GM19455 (cell line): ENCODE data around the gene PACSIN1.

ENCODE experiments used
- ATAC-seq: cut with Tn5 transposase; IDR thresholded peaks from one replicate; pipeline ENCODE4 v1.9.1; 2021; ENCODE audit not compliant: unreplicated experiment

The PACSIN1 gene

DNA sequence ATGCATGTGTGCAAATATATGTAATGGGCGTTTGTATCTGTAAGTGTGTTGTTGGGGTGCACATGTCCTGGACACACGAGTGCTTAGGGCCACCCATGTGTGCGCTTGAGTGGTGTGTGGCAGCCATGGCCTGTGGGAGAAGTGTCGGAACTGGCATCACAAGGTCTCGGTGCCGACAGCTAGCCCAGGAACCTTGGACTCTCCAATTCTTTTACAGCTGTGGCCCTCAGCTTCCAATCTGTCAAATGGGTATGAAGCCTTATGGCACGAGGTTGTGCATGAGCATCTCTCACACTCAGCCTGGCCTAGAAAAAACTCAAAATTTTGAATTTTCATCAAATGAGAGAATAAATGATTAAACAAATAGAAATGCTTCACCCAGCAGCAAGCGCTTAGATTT lies 48.2 kb downstream of the PACSIN1 start:
- ATAC-seq: no peak

DNA sequence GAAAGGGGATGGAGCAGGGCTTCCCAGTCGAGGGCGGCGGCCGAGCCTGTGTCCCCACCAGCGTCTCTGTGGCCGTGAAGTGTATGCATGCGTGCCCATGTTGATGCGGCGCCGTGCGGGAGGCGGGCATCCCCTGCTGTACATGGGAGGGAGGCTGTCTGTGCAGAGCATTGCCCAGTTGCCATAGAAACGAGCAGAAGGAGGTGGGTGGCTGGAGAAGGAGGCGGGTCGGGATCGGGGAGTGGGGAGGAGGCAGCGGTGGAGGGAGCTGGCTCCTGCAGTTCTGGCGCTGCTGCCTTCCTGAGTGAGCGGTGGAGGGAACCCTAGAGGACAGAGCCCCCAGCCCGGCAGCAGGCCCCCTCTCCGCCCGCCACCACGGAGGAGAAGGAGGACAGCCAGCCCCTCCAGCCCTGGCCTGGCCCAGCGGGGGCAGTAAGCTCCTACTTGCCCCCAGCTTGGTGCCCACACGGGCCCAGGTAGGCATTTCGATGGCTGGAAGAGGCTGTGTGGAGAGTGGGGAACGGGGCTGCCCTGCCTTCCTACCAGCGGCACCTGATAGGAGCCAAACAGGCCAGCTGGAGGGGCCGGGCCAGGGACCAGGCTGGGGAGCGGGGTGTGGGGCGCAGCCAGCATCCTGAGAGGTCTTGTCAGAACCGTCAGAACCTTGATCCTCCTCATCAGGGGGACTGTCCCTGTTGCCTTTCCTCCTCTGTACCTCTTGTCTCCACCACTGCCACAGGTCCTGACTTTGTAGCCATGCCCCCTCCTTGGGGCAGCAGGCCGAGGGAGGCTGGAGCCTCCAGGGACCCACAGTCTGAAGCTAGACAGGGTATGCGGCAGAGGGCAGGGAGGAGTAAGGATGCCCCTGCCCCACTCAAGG lies 49.0 kb downstream of the PACSIN1 start:
- no peak for ATAC-seq

DNA sequence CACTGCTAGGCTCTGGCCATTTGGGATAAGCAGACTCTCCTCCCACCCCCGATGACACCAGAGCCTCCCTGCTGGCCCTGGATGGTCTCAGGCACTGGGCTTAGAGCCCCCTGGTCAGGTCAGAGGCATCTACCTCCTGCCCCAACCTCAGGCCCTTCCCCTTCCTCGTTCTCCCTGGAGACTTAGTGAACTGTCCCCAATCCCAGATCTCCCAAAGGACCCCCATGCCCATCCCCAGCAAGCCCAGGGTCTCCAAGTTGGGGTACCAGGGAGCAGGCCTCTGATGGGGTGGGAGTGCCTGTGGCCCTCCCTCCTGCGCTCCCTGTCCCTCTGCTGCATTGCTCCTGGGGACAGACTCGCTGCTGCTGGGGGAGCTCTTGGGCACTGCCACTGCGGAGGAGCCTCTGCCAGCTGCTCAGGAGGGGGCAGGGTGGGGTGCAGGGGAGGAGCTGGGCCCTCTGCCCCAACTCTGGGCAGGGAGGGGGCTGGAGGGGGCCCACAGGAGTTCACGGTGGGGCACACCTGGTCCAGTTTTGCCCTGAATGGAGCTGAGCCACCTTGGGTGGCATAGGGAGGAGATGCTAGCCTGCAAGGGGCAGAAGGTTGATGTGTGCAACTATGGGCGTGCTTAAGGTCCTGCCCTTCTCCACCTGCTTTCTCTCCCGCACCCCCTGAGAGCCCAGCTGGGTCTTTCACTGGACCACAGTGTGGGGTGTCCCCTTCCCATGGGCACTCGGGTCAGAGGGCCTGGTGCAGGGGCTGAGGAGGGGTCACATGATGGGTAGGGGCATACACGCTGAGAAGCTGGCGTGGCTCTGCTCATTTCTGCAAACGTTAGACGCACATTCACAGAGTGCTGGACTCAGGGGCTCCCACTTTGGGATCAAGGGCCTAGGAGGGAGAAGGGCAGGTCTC lies 49.9 kb downstream of the PACSIN1 start:
- ATAC-seq: no peak

DNA sequence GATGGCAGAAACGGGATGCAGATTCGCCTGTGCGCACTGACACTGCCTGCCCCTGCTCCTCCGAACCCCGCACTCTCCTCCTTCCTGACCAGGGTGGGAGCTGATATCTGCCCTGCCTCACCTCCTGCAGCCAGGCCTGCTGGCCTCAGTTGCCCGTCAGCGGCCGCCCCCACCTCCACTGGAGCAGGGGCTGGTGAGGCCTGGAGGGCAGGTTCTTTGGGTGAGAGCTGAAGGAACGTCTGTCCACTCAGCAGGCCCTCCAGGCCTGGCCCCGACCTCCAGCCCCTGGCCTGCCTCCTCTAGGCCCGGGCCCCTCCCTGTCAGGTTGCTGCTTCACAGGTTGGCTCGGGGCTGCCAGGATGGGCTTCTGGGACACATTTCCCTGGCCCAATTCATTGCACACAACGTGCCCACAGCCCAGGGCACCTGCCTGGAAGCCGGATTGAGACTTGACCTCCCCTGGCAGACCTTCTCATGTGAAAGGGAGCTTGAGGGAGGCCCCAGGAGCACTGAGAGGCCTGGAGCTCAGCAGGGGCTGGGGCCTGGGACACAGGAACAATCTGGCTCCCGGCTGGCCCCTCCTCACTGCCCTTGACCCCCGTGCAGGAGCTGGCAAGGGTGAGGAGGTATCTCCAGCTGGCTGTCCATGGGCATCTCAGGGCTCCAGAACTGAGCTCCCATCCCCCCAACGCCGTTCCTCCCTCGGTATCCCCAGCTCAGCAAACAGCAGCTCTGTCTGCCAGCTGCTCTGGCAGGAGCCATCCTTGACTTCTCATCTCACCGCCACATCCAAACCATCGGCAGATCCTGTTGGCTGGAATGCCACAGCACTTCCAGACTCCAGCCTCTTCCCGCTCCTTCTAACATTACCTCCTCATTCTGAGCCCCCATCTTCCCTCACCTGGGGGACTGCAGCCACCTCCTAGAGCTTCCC lies 50.8 kb downstream of the PACSIN1 start:
- no peak for ATAC-seq

DNA sequence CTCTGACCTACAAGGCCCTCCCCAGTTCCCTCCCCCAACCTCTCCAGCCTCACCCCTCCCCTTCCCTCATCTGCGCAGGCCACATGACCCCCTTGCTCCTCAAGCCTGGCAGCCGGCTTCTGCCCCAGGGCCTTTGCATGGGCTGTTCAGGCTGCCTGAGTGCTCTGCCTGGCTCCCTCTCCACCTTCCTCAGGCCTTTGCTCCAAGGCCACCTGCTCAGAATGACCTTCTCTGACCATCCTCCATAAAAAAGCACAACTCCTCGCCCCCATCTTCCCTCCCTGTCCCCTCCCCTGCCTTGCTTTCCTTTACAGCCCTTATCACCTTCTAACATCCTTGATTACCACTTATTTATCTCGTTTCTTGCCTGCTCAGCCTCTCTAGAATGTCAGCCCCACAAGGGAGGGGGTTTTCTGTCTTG lies 51.6 kb downstream of the PACSIN1 start:
- no peak for ATAC-seq

DNA sequence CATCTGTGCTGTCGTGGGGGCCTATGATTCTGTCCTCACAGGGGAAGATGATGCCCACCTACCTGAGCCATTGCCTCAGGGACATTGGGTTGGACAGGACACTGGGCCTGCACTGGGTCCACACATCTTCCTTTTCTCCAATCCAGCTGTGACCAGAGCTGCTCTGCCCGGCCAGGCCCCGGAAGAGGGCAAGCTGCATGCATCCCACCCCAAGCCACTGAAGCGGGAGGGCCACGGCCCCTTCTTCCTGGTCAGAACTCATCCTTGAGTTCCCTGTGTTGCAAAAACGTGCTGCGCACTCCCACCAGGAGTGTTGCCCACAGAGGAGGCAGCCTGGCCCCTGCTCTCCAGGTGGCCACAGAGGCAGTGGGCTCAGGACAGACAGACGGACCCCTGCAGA lies 52.1 kb downstream of the PACSIN1 start:
- no peak for ATAC-seq

DNA sequence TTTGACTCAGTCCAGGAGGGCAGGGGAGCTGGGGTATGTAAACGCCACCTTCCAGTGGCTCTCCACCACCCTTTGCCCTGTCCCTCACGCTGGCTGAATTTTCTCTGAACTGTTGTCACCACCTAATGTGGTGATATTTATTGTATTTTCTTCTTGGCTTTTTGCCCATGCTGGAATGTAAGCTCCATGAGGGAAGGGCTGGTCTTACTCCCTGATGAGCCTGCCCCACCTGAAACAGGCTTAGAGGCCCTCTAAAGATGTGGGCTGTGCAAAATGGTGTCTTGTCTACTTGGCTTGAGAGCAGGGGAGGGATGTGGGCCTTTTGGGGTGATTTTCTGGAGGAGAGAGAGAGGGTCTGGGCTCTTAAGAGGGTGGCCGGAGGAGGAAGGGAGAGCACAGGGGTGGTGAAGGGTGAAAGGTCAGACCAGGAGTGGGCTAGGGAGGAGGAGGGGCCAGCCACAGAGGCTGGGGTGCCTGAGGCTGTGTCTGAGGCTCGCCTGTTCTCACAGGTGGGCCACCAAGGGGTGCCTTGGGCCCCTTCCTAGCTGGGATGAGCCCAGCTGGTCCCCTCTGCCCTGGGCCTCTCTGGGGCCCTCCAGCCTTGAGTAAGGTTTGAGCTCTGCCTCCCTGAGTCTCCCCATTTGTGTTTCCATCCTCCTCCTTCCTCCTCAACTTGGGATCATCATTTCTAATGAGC lies 52.9 kb downstream of the PACSIN1 start:
- ATAC-seq: no peak

DNA sequence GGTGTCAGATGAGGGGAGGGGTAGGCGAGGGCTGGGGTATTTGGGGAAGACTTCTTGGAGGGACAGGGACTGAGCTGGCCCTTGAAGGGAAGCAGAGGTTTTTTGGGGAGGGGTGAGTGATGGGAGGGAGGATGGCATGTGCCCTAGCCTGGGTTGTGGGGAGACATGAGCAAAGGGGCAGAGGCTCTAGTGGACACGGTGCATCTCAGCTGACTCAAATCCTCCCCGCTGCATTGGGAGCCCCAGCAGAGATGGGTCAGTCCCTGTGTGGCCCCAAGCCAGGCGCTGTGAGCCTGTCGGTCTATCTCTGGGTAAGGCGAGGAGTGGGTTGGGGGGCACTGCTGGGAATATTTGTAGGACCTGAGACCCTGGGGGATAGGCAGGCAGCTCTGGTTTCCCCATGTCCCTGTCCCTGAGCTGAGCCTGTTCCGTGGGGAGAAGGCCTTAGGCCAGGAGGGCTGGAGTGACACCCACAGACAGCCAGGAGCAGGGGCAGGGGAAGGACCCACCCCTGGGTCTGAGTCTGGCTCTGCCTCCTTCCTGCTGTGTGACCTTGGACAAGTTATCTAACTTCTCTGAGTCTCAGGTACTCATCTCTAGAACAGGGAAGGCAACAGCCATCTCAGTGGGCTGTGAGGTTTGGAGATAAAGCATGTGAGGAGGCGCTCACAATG lies 54.2 kb downstream of the PACSIN1 start:
- no peak for ATAC-seq

DNA sequence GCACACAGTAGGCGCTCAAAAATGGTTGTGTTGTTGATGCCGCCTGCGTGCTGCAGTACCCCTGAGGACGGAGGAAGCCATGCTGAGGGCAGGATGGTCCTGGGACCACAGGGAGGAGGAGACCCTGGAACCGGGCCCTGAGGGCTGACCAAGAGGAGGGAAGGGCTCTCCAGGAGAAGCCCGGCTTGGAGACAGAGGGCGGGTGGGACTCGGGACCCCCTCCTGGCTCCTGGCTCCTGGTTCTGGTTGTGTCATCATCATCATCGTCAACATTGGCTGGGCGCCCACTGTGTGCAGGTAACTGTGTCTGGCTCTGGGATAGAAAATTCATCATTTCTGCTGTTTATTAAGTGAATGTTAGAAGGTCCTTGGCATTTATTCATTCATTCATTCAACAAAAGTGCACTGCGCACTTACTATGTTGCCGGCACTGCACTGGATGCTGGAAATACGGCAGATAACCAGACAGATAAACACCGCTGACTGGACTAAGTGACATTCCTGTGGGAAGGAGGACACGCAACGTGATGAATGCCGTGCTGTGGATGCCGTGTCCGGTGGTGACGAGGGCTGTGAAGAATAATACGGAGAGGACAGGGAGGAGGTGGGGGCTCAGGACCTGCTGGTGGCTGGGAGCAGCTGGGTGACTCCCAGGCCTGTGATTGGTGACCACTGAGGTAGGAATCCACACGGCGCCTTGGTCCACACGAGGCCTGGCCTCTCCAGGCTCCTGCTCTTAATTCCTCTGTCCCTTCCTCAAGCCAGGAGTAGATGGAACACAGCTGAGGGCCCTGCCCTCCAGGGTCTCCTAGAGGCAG lies 55.0 kb downstream of the PACSIN1 start:
- no peak for ATAC-seq

DNA sequence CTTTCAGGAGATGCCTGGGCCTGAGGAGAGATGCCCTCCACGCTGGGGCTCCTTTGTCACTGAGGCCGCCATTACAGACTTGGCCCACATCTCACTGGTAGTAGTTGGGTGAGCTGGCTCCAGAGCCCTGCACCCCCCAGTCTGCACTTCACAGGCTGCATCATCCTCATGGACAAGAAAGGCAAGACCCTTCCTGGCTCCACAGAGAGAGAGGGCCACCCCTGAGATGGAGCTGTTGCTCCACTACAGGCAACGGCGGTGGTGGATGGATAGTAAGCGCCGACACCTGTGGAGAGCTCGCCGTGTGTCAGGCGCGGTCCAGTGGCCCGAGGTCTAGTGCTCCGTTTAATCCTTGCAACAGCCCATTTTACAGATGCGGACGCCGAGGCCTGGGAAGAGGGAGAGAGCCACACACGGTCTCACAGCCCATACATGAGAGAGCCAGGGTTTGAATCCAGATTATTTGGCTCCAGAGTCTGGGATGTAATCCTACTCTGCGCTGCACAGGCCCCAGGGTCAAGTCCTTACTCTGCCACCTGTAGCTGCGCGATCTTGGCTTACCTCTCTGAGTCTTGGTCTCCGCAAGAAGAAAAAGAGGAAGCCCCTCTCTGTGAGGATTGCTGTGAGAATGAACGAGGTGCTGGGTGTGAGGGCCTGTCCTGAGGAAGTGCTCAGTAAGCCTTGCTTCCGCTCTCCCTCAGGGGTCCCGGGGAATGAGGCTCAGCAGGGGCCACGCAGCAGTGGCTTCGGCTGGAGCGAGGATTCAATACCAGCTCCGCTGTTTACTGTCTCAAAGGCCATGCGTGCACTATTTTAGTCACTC lies 55.8 kb downstream of the PACSIN1 start:
- ATAC-seq: no peak

DNA sequence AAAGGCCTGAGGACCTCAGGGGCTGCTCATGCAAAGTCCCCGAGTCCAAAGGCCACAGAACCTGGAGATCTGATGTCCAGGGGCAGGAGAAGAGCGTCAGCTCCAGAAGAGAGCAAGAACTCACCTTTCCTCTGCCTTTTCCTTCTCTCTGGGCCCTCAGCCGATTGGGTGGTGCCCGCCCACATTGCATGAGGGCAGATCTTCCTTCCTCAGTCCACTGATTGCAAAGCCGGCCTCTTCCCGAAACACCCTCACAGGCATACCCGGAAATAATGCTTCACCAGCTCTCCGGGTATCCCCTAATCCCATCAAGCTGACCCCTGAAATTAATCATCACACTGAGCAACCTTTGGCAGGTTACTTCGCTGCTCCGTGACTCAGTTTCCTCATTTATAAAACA lies 56.9 kb downstream of the PACSIN1 start:
- ATAC-seq: no peak

DNA sequence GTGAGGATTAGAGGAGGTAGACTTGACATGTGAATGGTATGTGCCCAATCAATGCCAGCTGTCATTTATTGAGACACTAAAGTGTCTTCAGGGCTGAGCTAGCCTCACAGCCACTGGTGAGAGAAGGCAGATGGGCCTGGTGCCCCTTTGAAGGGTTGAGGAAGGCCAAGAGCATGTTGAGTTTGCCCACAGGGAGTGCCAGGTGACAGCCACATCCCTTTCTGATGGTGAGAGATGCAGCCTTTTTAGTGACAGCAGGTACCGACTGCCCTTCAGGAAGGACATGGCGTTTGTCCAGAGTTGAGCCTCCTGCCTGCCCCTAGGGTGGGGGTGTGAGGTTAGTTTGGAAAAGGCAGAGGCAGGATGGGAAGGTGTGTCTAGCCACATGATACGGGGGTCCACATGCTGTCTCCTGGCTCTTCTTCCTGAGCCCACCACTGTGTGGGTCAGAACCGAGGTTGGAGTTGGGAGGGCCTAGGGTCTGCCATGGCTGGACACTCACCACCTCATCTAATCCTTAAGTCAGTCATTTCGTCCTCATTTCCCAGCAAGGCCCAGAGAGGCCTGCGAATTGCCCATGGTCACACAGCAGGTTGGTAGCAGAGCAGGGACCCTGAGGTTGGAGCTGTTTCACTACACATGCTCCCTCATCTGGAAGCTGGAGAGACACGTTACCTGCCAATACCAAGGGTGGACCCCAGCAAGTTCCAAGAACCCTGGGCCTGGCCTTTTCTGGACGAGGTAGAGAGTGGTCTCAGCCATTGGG lies 57.7 kb downstream of the PACSIN1 start:
- no peak for ATAC-seq

DNA sequence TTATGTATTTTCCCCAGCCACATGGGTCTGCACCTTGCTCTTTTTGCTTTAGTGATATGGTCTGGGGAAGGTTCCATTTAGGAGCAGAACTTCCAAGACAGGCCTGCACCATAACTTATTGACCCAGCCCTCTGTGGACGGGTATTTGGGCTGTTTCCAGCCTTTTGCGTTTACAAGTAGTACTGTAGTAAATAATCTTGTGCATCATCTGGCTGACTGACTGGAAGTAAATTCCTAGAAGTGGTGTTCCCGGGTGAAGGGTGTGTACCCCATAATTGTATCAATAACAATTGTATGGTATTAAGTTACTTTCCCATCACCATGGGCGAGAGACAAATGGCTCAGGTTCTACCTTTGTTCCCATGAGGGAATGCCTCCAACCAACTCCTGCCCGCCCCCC lies 58.6 kb downstream of the PACSIN1 start:
- no peak for ATAC-seq

DNA sequence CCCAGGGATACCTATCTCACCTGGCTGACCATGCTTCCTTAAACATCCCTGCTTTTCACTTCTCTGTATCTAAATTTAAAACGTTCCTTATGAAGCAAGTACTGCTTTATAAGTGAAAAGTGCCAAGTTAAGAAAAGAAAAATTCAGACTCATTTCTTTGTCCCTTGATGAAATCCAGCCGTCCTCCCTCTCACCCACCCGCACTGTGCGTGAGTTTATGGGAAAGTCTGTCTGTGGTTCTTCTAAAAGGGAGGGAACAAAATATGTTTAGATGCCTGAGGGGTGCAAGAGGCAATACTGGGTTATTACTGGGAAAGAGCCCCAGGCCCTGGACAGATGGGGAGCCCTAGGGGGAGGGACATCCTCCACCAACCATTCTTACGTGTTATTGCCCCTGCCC lies 59.1 kb downstream of the PACSIN1 start:
- no peak for ATAC-seq

DNA sequence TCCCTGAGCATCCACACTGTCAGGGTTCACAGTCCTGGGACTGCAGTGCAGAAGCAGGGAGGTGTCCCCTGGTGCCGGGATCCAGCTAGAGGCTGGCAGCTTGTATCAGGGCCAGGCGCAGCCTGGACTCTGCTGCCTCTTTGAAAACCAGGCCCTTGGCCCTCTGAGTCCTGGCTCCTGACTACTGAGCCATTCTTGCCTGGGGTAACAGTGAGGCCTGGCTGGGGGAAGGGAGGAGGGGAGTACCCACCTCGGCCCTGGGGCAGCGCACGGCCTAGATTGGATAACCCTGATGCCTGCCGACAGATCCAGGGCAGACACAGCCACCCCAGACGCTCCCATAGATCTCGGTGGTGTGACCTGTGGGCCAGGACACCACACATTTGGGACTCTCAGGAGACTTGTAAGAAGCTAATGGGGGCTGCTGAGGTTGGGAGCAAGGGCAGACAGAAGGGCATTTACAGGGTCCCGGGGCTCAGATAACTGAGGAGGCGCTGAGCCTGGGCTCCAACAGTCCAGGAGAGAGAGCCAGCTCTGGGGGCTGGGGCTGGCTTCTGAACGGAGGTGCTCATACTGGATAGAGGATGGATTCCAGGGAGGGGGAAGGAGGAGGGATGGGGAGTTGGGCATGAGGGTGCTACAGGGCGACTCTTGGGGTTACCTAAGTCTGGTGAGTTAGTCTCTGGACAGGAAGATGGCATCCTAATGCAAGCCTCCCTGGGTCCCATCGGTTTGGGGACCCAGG lies 59.7 kb downstream of the PACSIN1 start:
- no peak for ATAC-seq

DNA sequence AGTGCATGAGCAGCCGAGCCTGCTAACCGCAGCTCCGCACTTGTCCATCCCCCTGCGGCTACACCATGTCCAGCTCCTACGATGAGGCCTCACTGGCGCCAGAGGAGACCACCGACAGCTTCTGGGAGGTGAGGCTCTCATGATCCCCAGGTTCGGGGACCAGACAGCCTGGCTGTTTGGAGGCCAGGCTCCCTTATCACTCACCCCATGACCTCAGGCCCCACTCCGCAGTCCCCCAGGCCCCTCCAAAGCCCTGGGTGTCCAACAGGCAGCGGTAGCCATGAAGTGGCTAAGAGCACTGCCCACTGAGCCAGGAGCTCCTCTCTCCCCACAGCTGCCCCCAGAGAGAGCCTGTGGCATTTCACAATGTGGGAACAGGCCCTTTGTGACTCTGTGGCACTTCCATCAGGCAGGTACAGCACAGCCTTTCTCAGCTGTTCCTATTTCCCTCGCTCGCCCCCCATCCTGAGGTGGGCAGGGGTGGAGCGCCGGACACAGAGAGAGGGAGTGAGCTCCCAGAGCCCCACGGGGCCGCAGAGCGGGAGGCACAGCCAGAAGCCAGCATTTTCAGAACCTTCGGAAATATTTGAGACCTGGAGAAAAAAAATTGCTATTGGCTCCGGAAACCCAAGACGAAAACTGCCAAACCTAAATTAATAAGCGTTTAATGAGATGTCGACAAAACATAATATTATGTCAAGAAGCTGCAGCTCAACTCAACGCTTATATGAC lies 60.5 kb downstream of the PACSIN1 start:
- ATAC-seq: no peak
